Vagina (tissue), 2 donors: ENCODE measurements around the gene NAGLU. TPM values are rescaled to one million over a fixed set of nuclear protein-coding genes. Genes with fewer than 3 reads are reported as not detected.
A peak's percentile ranks its signal among the peaks of the same experiment; 100 is the strongest.

ENCODE experiments used
- DNase-seq, 2 donors: peaks; one replicate each; pipeline ENCODE4 v3.0.0-alpha.2; 2017; ENCODE audit errors: extremely low spot score in 2 of 2
- H3K27ac ChIP-seq: fragments of 200-600 bp; sonication (generic); one replicate; pipeline ENCODE4 v1.5.1; 2019
- H3K27me3 ChIP-seq: fragments of 200-600 bp; sonication (generic); one replicate; pipeline ENCODE4 v1.5.1; 2019
- H3K36me3 ChIP-seq, 2 donors: fragments of 200-600 bp; sonication (generic); one replicate each; pipeline ENCODE4 v1.5.1; 2017 to 2019
- H3K4me1 ChIP-seq: fragments of 200-600 bp; sonication (generic); one replicate; pipeline ENCODE4 v1.5.1; 2019
- H3K4me3 ChIP-seq, 2 donors: fragments of 200-600 bp; sonication (generic); 1 replicate in 1 of 2; 2 replicates in 1 of 2; pipeline ENCODE4 v1.5.1; 2016 to 2019
- H3K9me3 ChIP-seq: fragments of 200-600 bp; sonication (generic); one replicate; pipeline ENCODE4 v1.5.1; 2019
- CTCF ChIP-seq, 3 experiments: fragments of 450-650 bp in 2 of 3; fragments of 200-600 bp in 1 of 3; sonication (generic) in 1 of 3; IDR thresholded peaks; one replicate each; pipeline ENCODE4 v1.5.1; 2017 to 2019; ENCODE audit warnings: antibody characterized with exemption in 3 of 3, mild to moderate bottlenecking in 2 of 3, moderate library complexity in 2 of 3
- POLR2A ChIP-seq, 2 donors: fragments of 450-650 bp; IDR thresholded peaks; one replicate each; pipeline ENCODE4 v1.6.1; 2017; ENCODE audit warnings: antibody characterized with exemption in 2 of 2, mild to moderate bottlenecking in 2 of 2, moderate library complexity in 2 of 2
- POLR2AphosphoS5 ChIP-seq, 2 donors: sonication (generic); formaldehyde crosslinking; IDR thresholded peaks; one replicate each; pipeline ENCODE4 v1.9.0; 2017; ENCODE audit warnings: antibody characterized with exemption in 2 of 2, mild to moderate bottlenecking in 2 of 2, low read depth in 1 of 2; ENCODE audit not compliant: insufficient read depth in 1 of 2
- intact Hi-C: fragments of 100-400 bp; cut with DNase I; formaldehyde crosslinking; loops from one replicate; pipeline ENCODE4 v1.15.1; 2023
- total RNA-seq: library from RNA; depleted of rRNA; stranded (reverse); fragments of >200 nt; gene quantifications from one replicate; pipeline ENCODE4 v1.2.3, GENCODE V29; 2016

Gene NAGLU
- total RNA-seq = 24.6 TPM

- intact Hi-C loops = no loop called here
- TF ChIP-seq POLR2AphosphoS5 (IDR thresholded peaks at IDR 0.05; ENCODE audit: insufficient read depth in 1 of 2, low read depth in 1 of 2) = peak; percentile 96 to 97
- TF ChIP-seq POLR2A (IDR thresholded peaks at IDR 0.05) = peak in 1 of 2 donors; percentile 88
- no peak for TF ChIP-seq CTCF (IDR thresholded peaks at IDR 0.05)
- peaks cover 35% of the 10 kb centered on the region for H3K4me1 ChIP-seq
Measured at GRCh38 chr17:42536048-42536371, at the start of gene NAGLU. TSS of gene NAGLU (plus strand) at chr17:42536241. CDS start at chr17:42536273, 32 bp downstream.

DNA sequence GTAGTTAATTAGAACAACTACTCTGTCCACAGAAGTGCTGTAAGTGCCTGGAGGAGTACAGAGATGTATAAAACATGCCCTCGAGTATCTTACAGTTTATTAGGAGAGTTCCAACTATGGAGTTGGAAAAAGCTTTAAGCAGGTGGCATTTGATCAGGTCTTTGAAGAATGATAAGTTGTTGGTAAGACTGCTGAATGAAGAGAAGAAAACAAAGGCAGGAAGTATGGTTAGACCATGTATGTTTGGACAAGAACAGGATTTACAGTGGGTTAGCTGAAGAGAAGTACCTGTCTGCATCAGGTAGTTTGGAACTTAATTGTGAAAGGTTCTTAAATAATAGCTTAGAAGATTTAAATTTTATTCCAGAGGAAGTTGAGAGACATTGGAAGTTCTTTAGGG, 48.0 kb upstream of the NAGLU start:
- intact Hi-C loops = no loop called here
- H3K36me3 ChIP-seq = peaks cover 3 to 89% of the 10 kb centered on the region in 2 donors

More at GRCh38 chr17:42536048-42536371, at the start of gene NAGLU:
- Histone ChIP-seq H3K27me3 (no peaks in the 10 kb centered on the region), H3K4me3 (peak within 1 kb of the TSS; percentile 62 to 95), H3K36me3 (peaks cover 0 to 15% of the 10 kb centered on the region in 2 donors), H3K27ac (peak within 1 kb of the TSS; percentile 92), H3K9me3 (no peaks in the 10 kb centered on the region)
- peak in 1 of 2 donors; percentile 95 for DNase-seq

DNA sequence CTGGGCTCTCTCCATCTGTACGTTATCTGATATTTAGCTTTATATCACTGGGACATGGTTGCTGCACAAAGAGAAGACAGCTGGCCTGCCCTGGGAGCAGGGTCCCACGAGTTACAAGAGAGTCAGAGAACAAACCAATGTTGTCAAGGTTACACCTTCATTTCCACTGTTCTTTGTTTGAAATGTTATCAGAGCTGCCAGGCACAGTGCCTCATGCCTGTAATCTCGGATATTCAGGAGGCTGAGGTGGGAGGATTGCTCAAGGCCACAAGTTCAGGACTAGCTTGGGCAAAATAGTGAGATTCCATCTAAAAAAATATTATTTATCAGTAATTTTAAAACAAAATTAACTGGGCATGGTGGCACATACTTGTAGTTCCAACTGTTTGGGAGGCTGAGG, 42.7 kb upstream of the NAGLU start:
- H3K4me3 ChIP-seq = no peak overlapping the region

More for the DNA sequence above, 48.0 kb upstream of the NAGLU start:
- H3K4me1 ChIP-seq = no peaks in the 10 kb centered on the region
- H3K27ac ChIP-seq = no peak overlapping the region
- DNase-seq = no peak
- TF ChIP-seq POLR2AphosphoS5 (IDR thresholded peaks at IDR 0.05; ENCODE audit: insufficient read depth in 1 of 2, low read depth in 1 of 2) = no peak
- no peak for TF ChIP-seq CTCF (IDR thresholded peaks at IDR 0.05)
- TF ChIP-seq POLR2A (IDR thresholded peaks at IDR 0.05) = no peak
- no peak overlapping the region for H3K4me3 ChIP-seq
- H3K9me3 ChIP-seq = no peaks in the 10 kb centered on the region
- H3K27me3 ChIP-seq = no peaks in the 10 kb centered on the region

DNA sequence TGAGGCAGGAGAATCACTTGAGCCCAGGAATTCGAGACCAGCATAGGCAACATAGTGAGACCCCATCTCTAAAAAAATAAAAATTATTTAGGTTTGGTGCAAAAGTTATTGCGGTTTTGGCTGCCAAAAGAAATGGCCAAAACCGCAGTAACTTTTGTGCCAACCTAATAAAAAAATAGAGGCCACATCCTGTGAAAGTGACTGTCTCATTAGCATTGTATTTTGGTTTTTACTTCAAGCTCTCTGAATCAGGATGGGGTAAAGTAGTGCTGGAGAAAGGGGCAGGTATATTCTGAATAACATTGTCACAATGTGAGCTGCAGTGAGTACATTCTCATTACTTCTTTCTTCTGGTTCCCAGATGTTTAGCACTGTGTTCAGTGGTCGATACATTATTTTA, 41.4 kb upstream of the NAGLU start:
- Histone ChIP-seq H3K36me3 (peaks cover 0 to 81% of the 10 kb centered on the region in 2 donors), H3K9me3 (no peaks in the 10 kb centered on the region), H3K27me3 (no peaks in the 10 kb centered on the region), H3K4me3 (no peak overlapping the region), H3K4me1 (no peaks in the 10 kb centered on the region), H3K27ac (no peak overlapping the region)
- DNase-seq = no peak
- TF ChIP-seq CTCF (IDR thresholded peaks at IDR 0.05) (no peak), POLR2A (IDR thresholded peaks at IDR 0.05) (no peak), POLR2AphosphoS5 (IDR thresholded peaks at IDR 0.05; ENCODE audit: insufficient read depth in 1 of 2, low read depth in 1 of 2) (no peak)
- intact Hi-C loops = no loop called here

More for the DNA sequence above, 42.7 kb upstream of the NAGLU start:
- Histone ChIP-seq H3K27me3 (no peaks in the 10 kb centered on the region), H3K27ac (no peak overlapping the region), H3K36me3 (peaks cover 0 to 81% of the 10 kb centered on the region in 2 donors), H3K4me1 (no peaks in the 10 kb centered on the region), H3K9me3 (no peaks in the 10 kb centered on the region)
- TF ChIP-seq POLR2AphosphoS5 (IDR thresholded peaks at IDR 0.05; ENCODE audit: insufficient read depth in 1 of 2, low read depth in 1 of 2) (no peak), CTCF (IDR thresholded peaks at IDR 0.05) (no peak), POLR2A (IDR thresholded peaks at IDR 0.05) (no peak)
- intact Hi-C loops = no loop called here
- DNase-seq = no peak

GRCh38 chr17:42498828-42499227, 37.2 kb upstream of the NAGLU start:
- Histone ChIP-seq H3K36me3 (peaks cover 0 to 75% of the 10 kb centered on the region in 2 donors), H3K27ac (no peak overlapping the region), H3K9me3 (no peaks in the 10 kb centered on the region), H3K27me3 (no peaks in the 10 kb centered on the region), H3K4me3 (no peak overlapping the region), H3K4me1 (no peaks in the 10 kb centered on the region)
- intact Hi-C loops = no loop called here
- TF ChIP-seq POLR2AphosphoS5 (IDR thresholded peaks at IDR 0.05; ENCODE audit: insufficient read depth in 1 of 2, low read depth in 1 of 2) (no peak), CTCF (IDR thresholded peaks at IDR 0.05) (no peak), POLR2A (IDR thresholded peaks at IDR 0.05) (no peak)
- no peak for DNase-seq
